H1 (cell line): ENCODE measurements around the gene ATP5MC2. TPM values are rescaled to one million over a fixed set of nuclear protein-coding genes. Genes with fewer than 3 reads are reported as not detected.

ENCODE experiments used
- ATF3 ChIP-seq: IDR thresholded peaks from 2 replicates; pipeline ENCODE4 v1.6.1; 2011; ENCODE audit warnings: low read depth, mild to moderate bottlenecking, low read length; ENCODE audit not compliant: insufficient read depth
- BRCA1 ChIP-seq: IDR thresholded peaks from 2 replicates; pipeline ENCODE4 v1.6.1; 2012; ENCODE audit warnings: low read depth, low read length, improper control_type of control experiment
- CHD2 ChIP-seq: IDR thresholded peaks from 2 replicates; pipeline ENCODE4 v1.6.1; 2012; ENCODE audit warnings: low read length, improper control_type of control experiment
- CHD7 ChIP-seq: fragments of 300-600 bp; sonication (generic); IDR thresholded peaks from 2 replicates; pipeline ENCODE4 v1.7.1; 2012; ENCODE audit warnings: low read length, moderate library complexity, mild to moderate bottlenecking, inconsistent platforms; ENCODE audit not compliant: insufficient replicate concordance
- E2F6 ChIP-seq: IDR thresholded peaks from 2 replicates; pipeline ENCODE4 v1.6.1; 2012; ENCODE audit warnings: inconsistent platforms
- HDAC2 ChIP-seq, 2 experiments: fragments of 300-600 bp in 1 of 2; sonication (generic) in 1 of 2; IDR thresholded peaks; 2 replicates each; pipeline ENCODE4 v1.6.1; 2011 to 2012; ENCODE audit warnings: low read depth in 2 of 2, low read length in 2 of 2, mild to moderate bottlenecking in 2 of 2, moderate library complexity in 2 of 2, borderline replicate concordance in 1 of 2, inconsistent platforms in 1 of 2
- MAFK ChIP-seq: IDR thresholded peaks from 2 replicates; pipeline ENCODE4 v1.6.1; 2012; ENCODE audit warnings: low read depth, mild to moderate bottlenecking, improper control_type of control experiment, low read length
- SAP30 ChIP-seq: fragments of 300-600 bp; sonication (generic); IDR thresholded peaks from 2 replicates; pipeline ENCODE4 v1.7.1; 2012; ENCODE audit warnings: low read length, moderate library complexity, mild to moderate bottlenecking, inconsistent platforms; ENCODE audit not compliant: insufficient read depth, insufficient replicate concordance
- SP2 ChIP-seq: IDR thresholded peaks from 2 replicates; pipeline ENCODE4 v1.6.1; 2012; ENCODE audit warnings: mild to moderate bottlenecking, low read length, inconsistent platforms
- TBP ChIP-seq: IDR thresholded peaks from 2 replicates; pipeline ENCODE4 v1.6.1; 2011; ENCODE audit warnings: low read depth, low read length, improper control_type of control experiment
- TCF12 ChIP-seq: IDR thresholded peaks from 2 replicates; pipeline ENCODE4 v1.6.1; 2011; ENCODE audit warnings: low read depth, mild to moderate bottlenecking, low read length
- polyA plus RNA-seq, 7 experiments: library from polyadenylated mRNA; depleted of rRNA in 3 of 7; stranded (reverse) in 5 of 7; unstranded in 2 of 7; fragments of >200 nt in 5 of 7; fragments of 200-250 nt in 2 of 7; gene quantifications; 1 replicate in 5 of 7; 2 replicates in 1 of 7; 4 replicates in 1 of 7; pipeline versions ENCODE4 v1.2.1 to v1.2.3, GENCODE V29; 2011 to 2013; ENCODE audit warnings: missing spikeins in 2 of 7, mixed read lengths in 2 of 7
- total RNA-seq: library from RNA; stranded (reverse); fragmentation: NEBNext Ultra II Directional; extraction: Animal tissue kit (Norgen Biotek cat#: 25700); gene quantifications from 2 replicates; pipeline ENCODE4 v1.2.1, GENCODE V29; 2021

The ATP5MC2 gene
- total and polyA plus RNA-seq, 2 of the 8 experiments (the other 6 are each of a cell fraction or from before 2014, with no cell fraction given) = 408 to 952 TPM

- TF ChIP-seq CHD7 (no peak), HDAC2 (IDR thresholded peaks at IDR 0.05; ENCODE audit: borderline replicate concordance in 1 of 2, low read depth in 2 of 2, low read length in 2 of 2) (no peak), ATF3 (no peak), BRCA1 (no peak), SAP30 (no peak), MAFK (no peak), TBP (no peak), CHD2 (no peak), TCF12 (no peak), SP2 (no peak), E2F6 (no peak)
Measured at GRCh38 chr12:53644133-53644532, 31.8 kb downstream of the ATP5MC2 start (continued).
